Epithelial cell of esophagus (primary cell): ENCODE data around the gene ATF7IP.

Experiments used
- DNase-seq: peaks from one replicate; pipeline ENCODE4 v3.0.0; 2010; ENCODE audit warnings: low read depth
- H3K4me3 ChIP-seq: 2 replicates; pipeline ENCODE4 v1.5.1; 2011; ENCODE audit warnings: mild to moderate bottlenecking, low read length, control low read depth
- TF ChIP-seq, protein P1 (sequence below): IDR thresholded peaks from 2 replicates; pipeline ENCODE4 v1.5.1; 2011; ENCODE audit warnings: low read depth, mild to moderate bottlenecking, low read length, control low read depth, inconsistent platforms; ENCODE audit not compliant: insufficient read depth; ENCODE audit errors: missing control alignments

Gene ATF7IP

DNA sequence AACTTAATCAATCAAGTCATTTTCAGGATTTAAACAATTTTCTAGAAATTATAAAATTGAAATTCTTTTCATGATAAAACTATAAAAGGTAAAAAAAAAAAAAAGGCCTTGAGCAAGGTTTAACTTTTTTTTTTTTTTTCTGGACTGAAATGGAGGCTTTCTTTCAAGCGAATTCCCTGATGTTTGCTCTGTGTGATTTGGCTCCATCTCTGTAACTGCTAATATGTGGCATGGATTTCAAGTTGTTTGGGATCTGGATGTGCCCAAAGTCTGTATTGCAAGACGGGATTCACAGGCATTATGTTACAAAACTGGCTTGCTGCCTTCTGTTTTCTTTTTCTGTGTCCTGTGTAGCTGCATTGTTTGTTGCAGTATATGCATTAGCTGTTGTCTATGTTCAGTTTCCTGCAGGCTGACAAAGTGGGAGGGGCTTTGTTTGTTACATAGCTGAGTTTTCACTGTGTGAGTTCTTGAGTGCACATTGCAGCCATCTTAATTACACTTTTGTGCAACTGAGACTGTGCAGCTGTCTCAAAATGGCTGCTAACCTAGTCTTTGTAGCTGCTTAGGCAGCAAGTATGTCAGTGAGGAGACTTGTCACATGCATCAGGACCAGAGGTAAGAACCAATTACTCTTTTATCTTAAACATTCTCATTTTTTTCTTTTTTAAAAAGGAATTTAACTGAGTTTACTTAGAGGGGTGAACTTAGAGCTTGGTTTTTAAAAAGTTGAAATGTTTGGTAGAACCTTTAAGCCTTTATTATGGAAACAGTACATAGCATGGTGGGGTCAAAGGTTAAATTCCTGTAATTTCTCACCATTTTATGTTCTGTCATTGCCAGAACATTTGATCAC lies 19.5 kb downstream of the ATF7IP start:
- TF ChIP-seq, protein P1, sequence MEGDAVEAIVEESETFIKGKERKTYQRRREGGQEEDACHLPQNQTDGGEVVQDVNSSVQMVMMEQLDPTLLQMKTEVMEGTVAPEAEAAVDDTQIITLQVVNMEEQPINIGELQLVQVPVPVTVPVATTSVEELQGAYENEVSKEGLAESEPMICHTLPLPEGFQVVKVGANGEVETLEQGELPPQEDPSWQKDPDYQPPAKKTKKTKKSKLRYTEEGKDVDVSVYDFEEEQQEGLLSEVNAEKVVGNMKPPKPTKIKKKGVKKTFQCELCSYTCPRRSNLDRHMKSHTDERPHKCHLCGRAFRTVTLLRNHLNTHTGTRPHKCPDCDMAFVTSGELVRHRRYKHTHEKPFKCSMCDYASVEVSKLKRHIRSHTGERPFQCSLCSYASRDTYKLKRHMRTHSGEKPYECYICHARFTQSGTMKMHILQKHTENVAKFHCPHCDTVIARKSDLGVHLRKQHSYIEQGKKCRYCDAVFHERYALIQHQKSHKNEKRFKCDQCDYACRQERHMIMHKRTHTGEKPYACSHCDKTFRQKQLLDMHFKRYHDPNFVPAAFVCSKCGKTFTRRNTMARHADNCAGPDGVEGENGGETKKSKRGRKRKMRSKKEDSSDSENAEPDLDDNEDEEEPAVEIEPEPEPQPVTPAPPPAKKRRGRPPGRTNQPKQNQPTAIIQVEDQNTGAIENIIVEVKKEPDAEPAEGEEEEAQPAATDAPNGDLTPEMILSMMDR, result no peak
- DNase-seq, result peak; percentile 94
- H3K4me3 ChIP-seq, result peak overlapping the region; percentile 36

DNA sequence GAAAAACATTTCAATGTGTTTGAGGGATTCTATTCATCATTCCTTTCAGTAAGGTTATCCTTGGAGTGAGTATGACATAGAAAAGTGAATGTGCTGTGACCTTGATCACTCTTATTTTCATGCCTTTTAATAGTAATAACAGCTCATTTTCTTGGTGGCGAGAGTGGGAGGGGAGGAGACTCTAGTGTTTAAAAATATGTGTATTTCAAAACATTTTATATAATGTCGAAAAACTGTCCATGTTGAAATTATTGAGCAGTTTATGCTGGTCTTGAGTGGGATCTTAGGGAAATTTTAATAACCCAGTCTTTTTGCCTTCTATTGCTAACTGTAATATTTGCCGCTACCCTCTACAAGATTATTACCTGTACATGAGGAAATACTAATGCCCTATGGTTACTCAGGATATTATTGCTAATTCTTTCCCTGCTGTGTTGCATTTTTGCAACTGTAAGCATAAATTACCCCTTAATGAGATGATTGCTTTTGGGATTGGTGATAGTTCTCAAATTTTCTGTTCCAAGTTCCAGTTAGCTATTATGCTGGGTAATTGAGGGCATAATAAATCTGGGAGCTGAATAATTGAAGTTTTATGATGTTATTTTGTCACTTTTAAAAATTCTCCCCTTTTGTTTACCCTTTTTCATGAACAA lies 21.9 kb downstream of the ATF7IP start:
- H3K4me3 ChIP-seq, result no peak overlapping the region
- DNase-seq, result no peak
- TF ChIP-seq, protein P1, result no peak

DNA sequence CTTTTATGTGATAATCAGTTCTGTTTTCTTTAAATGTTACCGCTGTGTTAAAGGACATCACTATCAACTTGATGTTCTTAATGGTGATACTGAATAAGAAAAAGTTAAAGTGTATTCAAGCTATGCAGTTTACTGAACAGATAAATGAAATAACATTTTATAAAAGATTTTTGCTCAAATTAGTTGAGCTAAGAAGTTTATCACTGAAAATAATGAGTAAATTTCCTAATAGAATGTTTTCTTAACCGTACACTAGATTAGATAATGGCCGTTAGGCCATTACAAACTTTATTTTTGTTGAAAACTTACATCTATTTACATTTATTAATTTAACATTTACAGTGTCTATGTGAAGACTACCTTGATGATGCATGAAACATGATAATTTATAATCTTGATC lies 25.0 kb downstream of the ATF7IP start:
- TF ChIP-seq, protein P1, result no peak
- DNase-seq, result no peak
- no peak overlapping the region for H3K4me3 ChIP-seq

DNA sequence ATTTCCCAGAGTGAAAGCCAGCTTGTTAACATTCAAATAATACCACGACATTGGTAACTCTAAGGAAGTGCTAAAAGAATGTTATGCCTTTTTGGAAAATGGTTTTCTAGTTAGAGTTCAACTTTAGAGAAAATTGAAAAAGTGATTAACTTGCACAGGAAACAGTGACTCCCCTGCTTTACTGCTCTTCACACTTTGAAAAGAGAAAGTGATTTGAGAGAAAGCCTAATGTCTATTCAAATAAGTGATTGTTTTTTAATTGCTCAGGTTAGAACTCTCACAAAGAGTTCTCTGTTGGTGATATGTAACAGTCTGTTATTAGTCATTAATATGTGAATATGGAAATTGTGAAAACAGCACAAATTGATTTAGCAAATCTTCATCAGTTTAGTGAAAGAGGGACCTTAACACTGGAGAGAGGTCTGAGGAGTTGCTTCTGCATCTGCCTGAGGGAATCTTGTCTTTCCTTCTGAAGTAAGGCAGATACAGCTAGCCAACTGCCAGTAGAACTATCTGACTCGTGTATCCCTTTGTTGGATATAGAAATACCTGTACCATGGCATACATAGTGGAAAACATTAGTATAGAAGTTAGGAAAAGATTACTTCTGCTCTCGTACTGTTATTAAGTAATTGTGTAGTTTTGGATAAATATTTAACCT lies 25.5 kb downstream of the ATF7IP start:
- DNase-seq, result no peak
- TF ChIP-seq, protein P1, result no peak
- no peak overlapping the region for H3K4me3 ChIP-seq

DNA sequence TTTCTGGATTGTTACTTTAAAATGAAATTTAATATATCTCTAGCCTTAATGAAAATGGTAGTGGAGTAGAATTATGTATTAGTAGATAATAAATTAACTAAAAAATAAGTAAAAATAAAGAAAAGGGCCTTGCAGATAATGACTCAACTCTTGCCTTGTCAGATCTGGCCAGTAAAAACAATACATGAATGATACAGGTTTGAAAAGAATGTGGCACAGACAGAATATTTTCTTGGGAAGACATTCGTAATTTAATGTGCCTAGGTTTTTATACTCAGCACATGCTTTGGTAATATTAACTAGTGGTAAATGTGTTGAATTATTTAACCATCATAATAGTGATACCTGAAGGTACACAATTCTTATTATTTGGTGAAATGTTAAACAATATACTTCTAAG lies 28.3 kb downstream of the ATF7IP start:
- no peak overlapping the region for H3K4me3 ChIP-seq
- TF ChIP-seq, protein P1, result no peak
- DNase-seq, result peak; percentile 43

DNA sequence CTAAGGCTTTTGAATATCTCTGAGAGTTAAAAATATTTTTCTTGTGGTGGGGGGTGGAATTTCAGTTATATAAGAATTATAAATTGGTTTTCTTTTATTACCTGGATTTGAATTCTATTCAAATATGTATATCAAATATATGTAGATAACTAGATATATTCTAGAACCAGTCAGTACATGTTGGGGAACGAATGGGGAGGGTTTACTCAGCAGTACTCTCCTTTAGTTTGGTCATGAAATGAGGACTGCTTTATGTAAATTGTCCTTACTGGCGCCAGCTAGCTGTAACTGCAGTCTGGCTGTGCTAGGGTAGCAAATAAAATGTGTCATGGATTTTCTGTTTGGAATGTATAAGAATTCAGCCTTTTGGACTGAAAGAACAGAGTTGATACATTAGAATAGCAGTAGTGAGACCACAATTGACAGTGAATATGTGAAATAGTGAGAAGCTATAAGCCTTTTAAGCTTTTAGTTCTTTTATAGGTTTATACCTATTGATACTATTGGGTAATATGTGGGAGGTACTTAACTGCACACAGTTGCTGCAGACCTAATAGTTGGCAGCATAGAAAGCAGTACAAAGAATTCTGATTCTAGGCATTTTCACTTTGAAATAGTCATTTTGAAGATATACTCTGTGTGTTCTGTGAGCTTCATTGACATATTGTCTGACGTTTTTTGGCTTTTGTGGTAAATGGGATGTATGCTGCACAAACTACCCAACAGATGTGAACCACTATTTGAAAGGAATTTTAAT lies 29.0 kb downstream of the ATF7IP start:
- no peak overlapping the region for H3K4me3 ChIP-seq

More for the DNA sequence above, 29.0 kb downstream of the ATF7IP start:
- peak; percentile 92 for DNase-seq
- TF ChIP-seq, protein P1, result peak; percentile 23
